Left ventricle myocardium superior (tissue), 1 donor: ENCODE data around the gene NXPH3. TPM values are rescaled to one million over a fixed set of nuclear protein-coding genes. Genes with fewer than 3 reads are reported as not detected.
"Not testable (repeated sequence)": the region's sequence is repeated elsewhere in the genome, so short reads cannot be mapped to it uniquely, and the experiment has no call there.

ENCODE experiments used
- ATAC-seq: fragments of 200-7000 bp; cut with Tn5 transposase; one replicate; pipeline ENCODE4 v1.9.1; 2020; ENCODE audit warnings: mild to moderate bottlenecking, moderate library complexity
- DNase-seq: peaks from one replicate; pipeline ENCODE4 v3.0.0-alpha.2; 2020
- intact Hi-C: fragments of 100-400 bp; cut with micrococcal nuclease; formaldehyde crosslinking; loops from one replicate; pipeline ENCODE4 v1.11.0; 2022
- total RNA-seq: library from RNA; stranded (reverse); fragmentation: NEBNext Ultra II Directional; extraction: Animal tissue kit (Norgen Biotek cat#: 25700); gene quantifications from one replicate; pipeline ENCODE4 v1.2.1, GENCODE V29; 2021
- donor health status: DM: no; HTN: yes; CAD: no; lungs with severe emphysema.

The NXPH3 gene
- total RNA-seq, 1 donor from 2014 or later, result 3.4 TPM

GRCh38 chr17:49552070-49552751, 23.5 kb upstream of the NXPH3 start:
- ATAC-seq (no peak), DNase-seq (no peak)
- intact Hi-C loops, result loop anchor here (10.0 kb wide), 2 partner anchors 117 to 237 kb away; no protein-coding TSS in a partner anchor

- intact Hi-C loops, result loop anchor here (10.0 kb wide), 2 partner anchors 119 to 239 kb away; no protein-coding TSS in a partner anchor
- no peak for ATAC-seq
- DNase-seq, result no peak
Measured at GRCh38 chr17:49553676-49554335, 21.9 kb upstream of the NXPH3 start.

DNA sequence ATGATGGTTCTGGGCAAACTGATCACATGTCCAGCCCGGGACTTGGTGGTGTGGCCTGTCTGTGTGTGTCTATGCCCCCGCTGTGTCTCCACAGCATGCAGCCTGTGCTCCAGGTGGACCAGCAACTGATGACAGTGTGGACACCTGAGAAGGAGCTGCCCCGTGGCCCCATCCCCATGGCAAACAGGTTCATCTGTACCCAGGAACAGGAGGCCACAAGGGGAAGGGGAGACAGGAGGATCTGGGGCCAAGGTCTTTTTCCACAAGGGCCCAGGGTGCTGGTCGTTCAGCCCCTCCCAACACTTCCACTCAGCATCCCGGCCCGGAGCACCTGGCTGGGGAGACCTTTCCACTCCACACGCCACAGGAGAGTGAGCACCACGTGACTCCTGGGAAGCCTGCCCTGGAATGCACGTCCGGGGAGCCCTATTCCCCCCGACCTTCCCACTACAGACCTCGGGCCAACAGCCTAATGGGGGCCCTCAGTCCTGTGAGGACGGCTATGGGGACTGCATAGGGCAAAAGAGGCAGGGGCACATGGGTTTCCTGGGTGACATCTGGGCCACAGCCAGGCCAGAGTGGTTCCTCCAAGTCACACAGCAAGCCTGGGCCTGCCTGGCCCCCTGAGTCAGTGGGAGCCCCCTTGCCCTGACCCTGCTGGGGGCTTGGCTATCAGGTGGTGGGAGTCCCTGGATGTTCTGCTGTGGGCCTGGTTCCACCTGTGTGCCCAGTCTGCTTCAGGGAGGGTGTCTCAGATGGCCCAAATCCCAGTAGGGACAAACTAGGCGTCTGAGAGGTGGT, 20.8 kb upstream of the NXPH3 start:
- ATAC-seq (no peak), DNase-seq (no peak)
- intact Hi-C loops, result loop anchor here (10.0 kb wide), 2 partner anchors 120 to 240 kb away; no protein-coding TSS in a partner anchor

DNA sequence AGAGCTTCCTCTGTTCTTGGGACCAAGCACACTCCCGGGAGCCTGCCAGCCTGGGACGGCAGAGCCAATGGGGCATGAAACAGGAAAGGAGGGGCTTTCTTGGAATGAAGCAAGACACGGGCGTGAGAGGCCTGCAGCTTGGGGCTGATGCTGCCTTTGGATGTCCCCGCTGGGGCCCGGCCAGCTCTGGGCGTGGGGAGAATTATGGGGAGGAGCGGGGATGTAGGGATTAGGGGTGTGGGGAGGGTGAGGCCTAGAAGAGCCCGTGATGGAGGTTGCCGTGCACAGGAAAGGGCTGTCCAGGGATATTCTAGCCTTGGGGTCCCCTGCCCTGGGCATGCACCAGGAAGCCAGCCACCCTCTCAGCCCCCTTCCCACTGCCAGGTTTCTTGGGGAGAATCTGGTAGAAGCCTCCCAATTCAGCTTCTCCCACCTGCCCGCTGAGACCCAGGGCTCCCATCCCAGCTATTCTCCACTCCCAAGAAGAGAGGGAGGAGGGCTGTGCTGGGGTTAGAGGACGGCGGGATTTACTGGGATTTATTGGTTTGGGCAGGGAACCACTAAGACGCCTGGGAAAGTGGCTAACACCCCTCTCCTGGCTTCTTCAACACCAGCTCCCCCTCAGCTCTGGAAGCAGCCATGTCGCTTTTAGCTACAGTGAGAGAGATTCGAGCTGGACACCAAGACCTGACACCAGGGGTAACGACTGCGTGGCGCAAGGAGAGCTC, 20.0 kb upstream of the NXPH3 start:
- ATAC-seq, result no peak
- intact Hi-C loops, result loop anchor here (10.0 kb wide), 2 partner anchors 121 to 241 kb away; no protein-coding TSS in a partner anchor
- DNase-seq, result no peak

GRCh38 chr17:49556223-49556943, 19.3 kb upstream of the NXPH3 start:
- ATAC-seq (peak; percentile 91), DNase-seq (peak; percentile 87)
- intact Hi-C loops, result loop anchor here (10.0 kb wide), 2 partner anchors 122 to 242 kb away; no protein-coding TSS in a partner anchor

DNA sequence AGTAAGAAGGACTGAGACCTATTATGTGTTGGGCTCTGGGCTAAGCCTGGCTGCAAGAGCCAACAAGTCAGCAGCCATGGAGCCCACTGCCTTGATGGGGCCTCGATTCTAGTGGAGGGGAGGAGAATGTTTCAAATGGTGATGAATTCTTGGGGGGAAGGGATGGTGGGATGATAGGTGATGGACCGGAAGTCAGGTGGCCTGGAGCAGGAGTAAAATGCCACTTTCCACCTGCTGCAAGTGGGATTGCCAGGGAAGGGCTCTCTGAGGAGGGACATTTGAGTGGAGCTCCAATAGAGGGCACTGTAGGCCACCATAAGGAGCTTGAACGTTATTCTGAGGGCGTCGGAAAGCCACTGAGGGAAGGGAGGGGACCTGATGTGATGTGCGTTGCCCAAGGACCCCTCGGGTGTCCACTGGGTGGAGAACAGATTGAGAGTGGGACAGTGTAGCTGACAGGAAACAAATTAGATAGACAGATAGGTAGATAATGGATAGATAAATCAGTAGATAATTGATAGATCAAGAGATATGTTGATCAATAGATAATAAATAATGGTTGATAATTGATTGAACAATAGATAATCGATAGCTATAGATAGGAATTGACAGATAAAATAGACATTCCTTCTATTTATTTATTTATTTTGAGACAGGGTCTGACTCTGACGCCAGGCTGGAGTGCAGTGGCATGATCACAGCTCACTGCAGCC, 18.2 kb upstream of the NXPH3 start:
- intact Hi-C loops, result loop anchor here (10.0 kb wide), 2 partner anchors 123 to 243 kb away; no protein-coding TSS in a partner anchor
- DNase-seq, result no peak
- ATAC-seq, result peak; percentile 65

DNA sequence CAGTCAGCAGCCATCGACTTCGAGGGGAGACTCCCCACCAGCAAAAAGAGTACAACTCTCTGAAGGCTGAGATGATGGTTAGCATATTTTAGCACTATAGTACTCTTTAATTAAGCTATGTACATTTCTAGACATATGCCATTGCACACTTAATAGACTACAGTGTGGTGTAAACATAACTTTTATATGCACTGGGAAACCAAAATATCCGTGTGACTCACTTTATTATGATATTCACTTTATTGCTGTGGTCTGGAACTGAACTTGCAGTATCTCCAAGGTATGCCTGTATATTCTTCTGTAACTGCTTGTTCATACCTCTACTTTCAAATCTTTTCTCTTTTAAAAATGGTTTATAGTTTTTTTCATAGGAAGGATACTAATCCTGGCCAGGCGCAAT, 11.0 kb upstream of the NXPH3 start:
- DNase-seq (no peak), ATAC-seq (no peak)
- intact Hi-C loops, result no loop called here

DNA sequence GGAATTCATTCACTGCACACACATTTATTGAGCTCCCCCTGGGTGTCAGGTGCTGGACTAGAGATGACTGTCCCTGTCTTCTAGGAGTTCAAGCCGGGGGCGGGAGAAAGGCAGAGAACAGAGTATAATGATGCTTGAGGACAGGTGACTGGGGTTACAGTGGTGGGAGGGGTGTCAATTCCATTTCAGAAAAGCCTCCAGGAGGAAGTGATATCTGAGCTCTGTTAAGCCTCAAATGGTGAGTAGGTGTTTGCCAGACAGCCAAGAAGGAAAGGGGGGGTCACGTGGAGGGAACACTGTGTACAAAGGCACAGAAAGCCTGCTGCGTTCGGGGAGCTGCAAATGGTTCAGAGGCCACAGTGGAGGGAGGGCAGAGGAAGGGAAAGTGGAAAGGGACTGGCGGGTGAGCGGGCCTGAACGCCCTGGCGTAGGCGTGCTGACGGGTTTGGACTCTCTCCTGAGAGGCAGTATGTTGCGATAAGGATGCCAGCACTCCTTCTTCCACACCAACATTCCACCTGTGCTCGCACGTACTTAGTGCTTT, 9.7 kb upstream of the NXPH3 start:
- intact Hi-C loops, result no loop called here
- DNase-seq, result peak; percentile 82
- ATAC-seq, result peak; percentile 82

- ATAC-seq, result no peak
- intact Hi-C loops, result no loop called here
- no peak for DNase-seq
Measured at GRCh38 chr17:49566668-49567071, 9.0 kb upstream of the NXPH3 start.

DNA sequence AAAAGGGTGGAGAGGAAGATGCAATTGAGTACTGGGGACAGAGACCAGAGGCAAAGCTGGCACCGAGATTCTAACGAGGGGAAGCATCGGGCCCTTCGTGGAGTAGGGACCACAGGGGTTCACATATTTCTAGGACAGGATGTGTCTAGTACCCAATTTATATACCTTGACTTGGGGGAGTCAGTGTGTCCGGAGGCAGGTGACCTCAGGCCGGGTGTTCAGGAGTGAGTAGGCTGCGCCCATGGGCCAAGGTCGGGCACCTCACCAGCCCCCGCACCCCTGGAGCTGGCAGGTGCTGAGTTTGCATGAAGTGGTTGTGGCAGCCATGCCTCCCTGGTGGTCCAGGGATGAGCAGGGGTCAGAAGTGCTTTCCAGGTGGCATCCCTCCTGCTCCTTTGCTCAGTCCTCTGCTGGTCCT, 8.6 kb upstream of the NXPH3 start:
- DNase-seq (no peak), ATAC-seq (no peak)
- intact Hi-C loops, result no loop called here

DNA sequence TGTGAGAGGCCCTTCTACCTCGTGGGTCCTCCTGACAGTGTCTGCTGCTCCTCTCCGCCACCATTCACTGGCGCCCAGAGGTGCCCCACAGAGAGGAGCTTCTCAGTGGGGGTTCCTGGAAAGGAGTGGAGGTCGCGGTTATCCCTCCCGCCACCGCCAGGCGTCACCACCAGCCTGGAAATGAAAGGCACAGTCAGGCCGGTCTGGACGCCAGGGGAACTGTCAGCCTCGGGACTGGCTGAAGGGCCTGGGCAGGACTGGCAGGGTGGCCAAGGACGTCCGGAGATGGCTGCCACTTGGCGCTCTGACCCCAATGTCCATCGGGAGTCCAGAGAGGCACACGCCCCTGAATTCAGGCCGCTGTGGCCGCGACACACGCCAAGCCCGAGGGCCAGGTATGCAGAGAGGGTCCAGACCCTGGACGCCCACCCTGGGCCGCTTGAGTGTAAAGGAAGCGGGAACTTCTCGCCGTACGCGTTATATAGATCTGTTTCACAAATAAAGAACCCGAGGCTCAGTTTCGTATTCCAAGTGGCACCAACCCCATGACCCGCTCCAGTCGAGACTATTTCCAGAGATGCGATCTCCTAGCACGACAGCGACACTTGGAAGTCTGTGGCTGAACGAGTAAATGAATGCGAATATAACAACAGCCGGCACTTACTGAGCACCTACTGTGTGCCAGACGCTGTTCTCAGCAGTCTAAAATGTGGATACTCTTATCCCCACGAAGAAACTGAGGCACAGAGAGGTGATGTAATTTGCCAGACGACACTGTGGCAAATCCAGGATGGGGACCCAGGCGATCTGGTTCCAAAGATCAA, 7.6 kb upstream of the NXPH3 start:
- intact Hi-C loops, result loop anchor here (1.0 kb wide), 1 partner anchor 127 kb away; no protein-coding TSS in a partner anchor
- DNase-seq (peak; percentile 93), ATAC-seq (peak; percentile 70)

DNA sequence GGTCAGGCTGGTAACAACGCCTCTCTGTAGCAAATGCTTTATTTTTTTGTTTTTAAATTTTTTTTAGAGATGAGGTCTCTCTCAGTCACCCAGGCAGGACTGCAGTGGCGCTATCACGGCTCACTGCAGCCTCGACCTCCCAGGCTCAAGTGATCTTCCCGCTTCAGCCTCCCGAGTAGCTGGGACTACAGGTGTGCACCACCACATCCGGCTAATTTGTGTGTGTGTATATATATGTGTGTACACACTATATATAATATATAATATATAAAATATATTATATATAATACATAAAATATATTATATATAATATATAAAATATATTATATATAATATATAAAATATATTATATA, 7.0 kb upstream of the NXPH3 start:
- peak; percentile 18 for DNase-seq
- intact Hi-C loops, result loop anchor here (1.0 kb wide), 1 partner anchor 127 kb away; no protein-coding TSS in a partner anchor
- ATAC-seq, result not testable (repeated sequence)

GRCh38 chr17:49570540-49571242, 5.0 kb upstream of the NXPH3 start:
- DNase-seq, result no peak
- intact Hi-C loops, result no loop called here

GRCh38 chr17:49571283-49571682, 4.4 kb upstream of the NXPH3 start:
- ATAC-seq (no peak), DNase-seq (no peak)
- intact Hi-C loops, result no loop called here

More at GRCh38 chr17:49570540-49571242, 5.0 kb upstream of the NXPH3 start:
- ATAC-seq, result no peak

GRCh38 chr17:49571764-49572163, 3.9 kb upstream of the NXPH3 start:
- intact Hi-C loops, result no loop called here
- ATAC-seq, result no peak

DNA sequence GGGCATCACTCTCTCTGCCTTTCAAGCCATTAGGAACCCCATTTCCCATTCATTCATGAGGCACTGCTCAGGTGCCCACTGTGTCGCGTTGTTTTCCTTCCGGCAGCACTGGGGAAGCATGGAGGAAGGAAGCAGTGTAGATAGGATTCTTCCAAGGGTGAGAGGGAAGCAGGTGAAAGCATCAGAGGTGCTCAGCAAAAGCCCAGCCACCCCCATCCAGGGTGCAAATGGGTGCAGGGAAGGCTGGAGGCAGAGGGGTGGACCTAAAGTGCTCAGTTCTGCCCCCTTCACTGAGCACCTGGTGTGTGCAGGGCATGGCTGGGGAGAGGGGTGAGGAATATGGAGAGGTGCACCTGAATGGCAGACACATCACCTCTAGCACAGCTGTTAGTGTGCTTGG, 3.4 kb upstream of the NXPH3 start:
- DNase-seq (no peak), ATAC-seq (no peak)
- intact Hi-C loops, result no loop called here

More at GRCh38 chr17:49571764-49572163, 3.9 kb upstream of the NXPH3 start:
- DNase-seq, result no peak
